Measurements from ENCODE around the gene DRD3.

DRD3 gene

GRCh38 chr3:114171677-114172076 lies 7.2 kb downstream of the DRD3 start:
- H2BK5ac ChIP-seq (ENCODE audit: low read depth, low read length, poor library complexity), result no peak overlapping the region
- H3K4me2 ChIP-seq (ENCODE audit: low read length), result no peak overlapping the region
- no peak overlapping the region for H3K23ac ChIP-seq (ENCODE audit: low read length)
- no peak overlapping the region for H2BK120ac ChIP-seq (ENCODE audit: insufficient read depth, low read length, poor library complexity)
- H3K4me3 ChIP-seq (ENCODE audit: low read depth, low read length), result no peak overlapping the region
- no peak overlapping the region for H3K14ac ChIP-seq (ENCODE audit: low read length)
- no peaks in the 10 kb centered on the region for H3K79me2 ChIP-seq (ENCODE audit: control insufficient read depth, insufficient read depth, low read length, poor library complexity)
- H3K79me1 ChIP-seq (ENCODE audit: low read length), result no peaks in the 10 kb centered on the region
- H3K36me3 ChIP-seq (ENCODE audit: control insufficient read depth in 1 of 2, insufficient read depth in 2 of 2, low read length in 2 of 2), result no peaks in the 10 kb centered on the region
- no peak overlapping the region for H4K91ac ChIP-seq (ENCODE audit: low read depth, low read length)
- WGBS (ENCODE audit: extremely low coverage, insufficient coverage, insufficient read length), result no CpG with 5 or more reads among the region's 7 CpGs
- H2AK5ac ChIP-seq (ENCODE audit: low read length), result no peak overlapping the region
- no peak overlapping the region for H3K18ac ChIP-seq (ENCODE audit: low read length)
- no peak overlapping the region for H3K4ac ChIP-seq (ENCODE audit: low read depth, low read length)
- no peaks in the 10 kb centered on the region for H3K27me3 ChIP-seq (ENCODE audit: insufficient read depth, low read length)
- no peaks in the 10 kb centered on the region for H3K4me1 ChIP-seq (ENCODE audit: control insufficient read depth in 1 of 2, insufficient read depth in 2 of 2, low read length in 2 of 2)
- H4K8ac ChIP-seq (ENCODE audit: low read depth, low read length), result no peak overlapping the region
- H3K27ac ChIP-seq (ENCODE audit: low read depth, low read length), result no peak overlapping the region
- H2BK12ac ChIP-seq (ENCODE audit: low read length), result no peak overlapping the region
- no peak for DNase-seq
- H3K9me3 ChIP-seq (ENCODE audit: insufficient read depth, low read depth, low read length), result no peaks in the 10 kb centered on the region
- H4K12ac ChIP-seq (ENCODE audit: low read depth, low read length), result no peak overlapping the region
- no peak overlapping the region for H2AFZ ChIP-seq (ENCODE audit: insufficient read depth, low read length, poor library complexity)
- H3K9ac ChIP-seq (ENCODE audit: low read length), result no peak overlapping the region

DNA sequence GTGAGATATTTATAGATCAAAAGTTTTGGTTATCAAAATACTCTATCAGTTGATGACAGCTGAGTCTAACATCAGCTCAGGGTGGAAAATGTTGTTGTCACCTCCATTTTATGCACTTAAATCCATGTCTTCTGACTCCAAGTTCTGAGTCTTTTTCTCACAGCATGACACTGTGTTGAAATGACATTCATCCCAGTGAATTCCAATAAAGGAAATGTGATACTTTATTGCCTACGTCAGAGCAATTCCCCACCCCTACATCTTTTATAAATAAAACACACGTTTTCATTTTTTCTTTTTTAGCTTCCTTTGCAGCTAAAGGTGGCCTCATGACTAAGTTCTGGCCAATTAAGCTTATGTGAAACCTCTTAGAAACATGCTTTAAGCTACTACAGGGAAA lies 10.7 kb downstream of the DRD3 start:
- Histone ChIP-seq H2BK120ac (ENCODE audit: insufficient read depth, low read length, poor library complexity) (no peak overlapping the region), H4K12ac (ENCODE audit: low read depth, low read length) (no peak overlapping the region), H3K27ac (ENCODE audit: low read depth, low read length) (no peak overlapping the region), H3K4me1 (ENCODE audit: control insufficient read depth in 1 of 2, insufficient read depth in 2 of 2, low read length in 2 of 2) (no peaks in the 10 kb centered on the region), H4K91ac (ENCODE audit: low read depth, low read length) (no peak overlapping the region), H3K27me3 (ENCODE audit: insufficient read depth, low read length) (no peaks in the 10 kb centered on the region), H3K14ac (ENCODE audit: low read length) (no peak overlapping the region), H3K79me1 (ENCODE audit: low read length) (no peaks in the 10 kb centered on the region), H3K4me3 (ENCODE audit: low read depth, low read length) (no peak overlapping the region), H2BK5ac (ENCODE audit: low read depth, low read length, poor library complexity) (no peak overlapping the region), H2AK5ac (ENCODE audit: low read length) (no peak overlapping the region), H3K79me2 (ENCODE audit: control insufficient read depth, insufficient read depth, low read length, poor library complexity) (no peaks in the 10 kb centered on the region), H3K9ac (ENCODE audit: low read length) (no peak overlapping the region), H3K4ac (ENCODE audit: low read depth, low read length) (no peak overlapping the region), H2AFZ (ENCODE audit: insufficient read depth, low read length, poor library complexity) (no peak overlapping the region), H2BK12ac (ENCODE audit: low read length) (no peak overlapping the region), H3K36me3 (ENCODE audit: control insufficient read depth in 1 of 2, insufficient read depth in 2 of 2, low read length in 2 of 2) (no peaks in the 10 kb centered on the region), H3K4me2 (ENCODE audit: low read length) (no peak overlapping the region), H3K18ac (ENCODE audit: low read length) (no peak overlapping the region), H3K9me3 (ENCODE audit: insufficient read depth, low read depth, low read length) (no peaks in the 10 kb centered on the region), H3K23ac (ENCODE audit: low read length) (no peak overlapping the region), H4K8ac (ENCODE audit: low read depth, low read length) (no peak overlapping the region)
- no CpG with 5 or more reads among the region's 2 CpGs for WGBS (ENCODE audit: extremely low coverage, insufficient coverage, insufficient read length)
- no peak for DNase-seq

GRCh38 chr3:114157321-114157720 lies 21.5 kb downstream of the DRD3 start:
- H3K27me3 ChIP-seq (ENCODE audit: insufficient read depth, low read length), result no peaks in the 10 kb centered on the region

DNA sequence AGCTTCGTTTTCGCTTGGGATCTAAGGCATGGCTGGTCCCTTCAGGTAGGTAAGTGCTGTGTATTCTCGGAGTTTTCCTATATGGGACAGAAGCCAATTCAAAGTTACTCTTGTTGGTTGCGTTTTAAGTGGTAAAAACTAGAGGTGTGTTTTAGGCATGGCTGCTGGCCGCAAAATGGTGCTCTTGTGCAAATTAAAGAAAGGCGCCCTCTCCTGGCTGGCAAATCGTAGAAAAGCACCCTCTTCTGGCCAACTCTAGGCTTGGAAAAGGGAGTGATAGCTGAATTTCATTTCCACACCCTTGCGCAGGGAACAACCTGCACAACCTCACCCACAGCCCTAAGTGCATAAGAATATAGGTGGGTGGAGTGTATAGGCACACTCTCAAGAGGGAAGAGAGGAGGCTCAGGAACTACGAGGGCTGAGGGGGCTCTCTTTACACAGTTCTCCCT lies 23.5 kb downstream of the DRD3 start:
- no peaks in the 10 kb centered on the region for H3K36me3 ChIP-seq (ENCODE audit: control insufficient read depth in 1 of 2, insufficient read depth in 2 of 2, low read length in 2 of 2)
- H4K8ac ChIP-seq (ENCODE audit: low read depth, low read length), result no peak overlapping the region
- H2BK120ac ChIP-seq (ENCODE audit: insufficient read depth, low read length, poor library complexity), result no peak overlapping the region
- H2AK5ac ChIP-seq (ENCODE audit: low read length), result no peak overlapping the region
- no peak overlapping the region for H4K12ac ChIP-seq (ENCODE audit: low read depth, low read length)
- H3K27me3 ChIP-seq (ENCODE audit: insufficient read depth, low read length), result no peaks in the 10 kb centered on the region
- no peak overlapping the region for H3K9ac ChIP-seq (ENCODE audit: low read length)
- H3K14ac ChIP-seq (ENCODE audit: low read length), result no peak overlapping the region
- H3K79me1 ChIP-seq (ENCODE audit: low read length), result no peaks in the 10 kb centered on the region
- no peak overlapping the region for H2AFZ ChIP-seq (ENCODE audit: insufficient read depth, low read length, poor library complexity)
- H4K91ac ChIP-seq (ENCODE audit: low read depth, low read length), result no peak overlapping the region
- H3K4ac ChIP-seq (ENCODE audit: low read depth, low read length), result no peak overlapping the region
- H3K27ac ChIP-seq (ENCODE audit: low read depth, low read length), result no peak overlapping the region
- no peaks in the 10 kb centered on the region for H3K9me3 ChIP-seq (ENCODE audit: insufficient read depth, low read depth, low read length)
- no peak overlapping the region for H3K4me2 ChIP-seq (ENCODE audit: low read length)
- H2BK12ac ChIP-seq (ENCODE audit: low read length), result no peak overlapping the region
- peak; percentile 17 to 62 for DNase-seq
- peaks cover 0 to 2% of the 10 kb centered on the region in 2 experiments for H3K4me1 ChIP-seq (ENCODE audit: control insufficient read depth in 1 of 2, insufficient read depth in 2 of 2, low read length in 2 of 2)
- no peak overlapping the region for H3K4me3 ChIP-seq (ENCODE audit: low read depth, low read length)
- H2BK5ac ChIP-seq (ENCODE audit: low read depth, low read length, poor library complexity), result no peak overlapping the region
- no peak overlapping the region for H3K18ac ChIP-seq (ENCODE audit: low read length)
- WGBS (ENCODE audit: extremely low coverage, insufficient coverage, insufficient read length), result no CpG with 5 or more reads among the region's 9 CpGs
- H3K23ac ChIP-seq (ENCODE audit: low read length), result no peak overlapping the region
- no peaks in the 10 kb centered on the region for H3K79me2 ChIP-seq (ENCODE audit: control insufficient read depth, insufficient read depth, low read length, poor library complexity)

More at GRCh38 chr3:114157321-114157720, 21.5 kb downstream of the DRD3 start:
- H4K91ac ChIP-seq (ENCODE audit: low read depth, low read length), result no peak overlapping the region
- no peak overlapping the region for H2BK5ac ChIP-seq (ENCODE audit: low read depth, low read length, poor library complexity)
- no peak overlapping the region for H2AFZ ChIP-seq (ENCODE audit: insufficient read depth, low read length, poor library complexity)
- no peak overlapping the region for H4K8ac ChIP-seq (ENCODE audit: low read depth, low read length)
- no peak overlapping the region for H3K14ac ChIP-seq (ENCODE audit: low read length)
- no peak overlapping the region for H2BK12ac ChIP-seq (ENCODE audit: low read length)
- no peak for DNase-seq
- H3K4me2 ChIP-seq (ENCODE audit: low read length), result no peak overlapping the region
- no peaks in the 10 kb centered on the region for H3K79me1 ChIP-seq (ENCODE audit: low read length)
- H3K9me3 ChIP-seq (ENCODE audit: insufficient read depth, low read depth, low read length), result no peaks in the 10 kb centered on the region
- no peak overlapping the region for H3K4me3 ChIP-seq (ENCODE audit: low read depth, low read length)
- H3K18ac ChIP-seq (ENCODE audit: low read length), result no peak overlapping the region
- no CpG with 5 or more reads among the region's 1 CpG for WGBS (ENCODE audit: extremely low coverage, insufficient coverage, insufficient read length)
- H3K4me1 ChIP-seq (ENCODE audit: control insufficient read depth in 1 of 2, insufficient read depth in 2 of 2, low read length in 2 of 2), result peaks cover 0 to 2% of the 10 kb centered on the region in 2 experiments
- no peak overlapping the region for H4K12ac ChIP-seq (ENCODE audit: low read depth, low read length)
- no peak overlapping the region for H2BK120ac ChIP-seq (ENCODE audit: insufficient read depth, low read length, poor library complexity)
- H3K4ac ChIP-seq (ENCODE audit: low read depth, low read length), result no peak overlapping the region
- no peaks in the 10 kb centered on the region for H3K36me3 ChIP-seq (ENCODE audit: control insufficient read depth in 1 of 2, insufficient read depth in 2 of 2, low read length in 2 of 2)
- H3K9ac ChIP-seq (ENCODE audit: low read length), result no peak overlapping the region
- H2AK5ac ChIP-seq (ENCODE audit: low read length), result no peak overlapping the region
- no peaks in the 10 kb centered on the region for H3K79me2 ChIP-seq (ENCODE audit: control insufficient read depth, insufficient read depth, low read length, poor library complexity)
- no peak overlapping the region for H3K23ac ChIP-seq (ENCODE audit: low read length)
- H3K27ac ChIP-seq (ENCODE audit: low read depth, low read length), result no peak overlapping the region
